ENCODE results near the gene THRSP.
"Not testable (repeated sequence)": the region's sequence is repeated elsewhere in the genome, so short reads cannot be mapped to it uniquely, and the experiment has no call there.

The THRSP gene

DNA sequence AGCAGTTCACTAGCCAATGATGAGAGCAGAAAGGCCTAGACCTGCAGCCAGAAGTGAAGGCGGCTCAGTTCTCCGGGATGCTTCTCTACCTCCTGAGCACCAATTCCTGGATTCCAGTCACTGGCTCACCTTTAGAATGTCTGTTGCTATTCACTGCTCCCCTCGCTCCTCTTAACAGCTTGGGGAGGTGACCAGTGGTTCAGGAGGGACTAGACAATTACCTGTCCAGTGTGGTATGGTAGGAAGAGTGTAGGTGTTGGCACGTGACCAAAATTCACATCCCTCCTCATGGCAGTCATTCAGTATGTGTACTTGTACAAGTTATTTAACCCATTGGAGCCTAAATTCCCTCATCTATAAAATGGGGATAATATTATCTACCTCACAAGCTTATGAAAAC, 4.0 kb downstream of the THRSP start:
- no peak for DNase-seq

- no peak for DNase-seq
Observed at GRCh38 chr11:78069465-78069864, 5.8 kb downstream of the THRSP start.

- no peak for DNase-seq
Observed at GRCh38 chr11:78070621-78071020, 7.0 kb downstream of the THRSP start.

- no peak for DNase-seq
Observed at GRCh38 chr11:78071717-78072116, 8.1 kb downstream of the THRSP start.

DNA sequence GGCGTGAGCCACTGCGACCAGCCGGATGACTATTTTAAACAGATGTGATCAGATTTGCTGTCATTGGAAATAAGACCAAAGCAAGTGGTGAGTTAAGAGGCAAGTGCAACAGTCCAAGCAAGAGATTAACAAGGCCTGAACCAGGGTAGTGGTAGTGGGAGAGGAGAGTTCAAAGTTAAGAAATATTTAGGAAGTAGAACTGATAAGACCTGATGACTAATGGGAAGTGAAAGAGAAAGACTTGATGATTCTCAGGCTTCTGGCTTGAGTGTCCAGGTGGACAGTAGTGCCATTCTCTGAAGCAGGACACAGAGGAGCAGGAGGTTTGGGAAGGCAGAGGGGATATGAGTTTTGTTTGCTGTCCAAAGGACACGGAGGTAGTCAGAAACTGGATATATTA, 8.8 kb downstream of the THRSP start:
- no peak for DNase-seq

- DNase-seq = no peak
Observed at GRCh38 chr11:78074756-78075155, 11.1 kb downstream of the THRSP start.

DNA sequence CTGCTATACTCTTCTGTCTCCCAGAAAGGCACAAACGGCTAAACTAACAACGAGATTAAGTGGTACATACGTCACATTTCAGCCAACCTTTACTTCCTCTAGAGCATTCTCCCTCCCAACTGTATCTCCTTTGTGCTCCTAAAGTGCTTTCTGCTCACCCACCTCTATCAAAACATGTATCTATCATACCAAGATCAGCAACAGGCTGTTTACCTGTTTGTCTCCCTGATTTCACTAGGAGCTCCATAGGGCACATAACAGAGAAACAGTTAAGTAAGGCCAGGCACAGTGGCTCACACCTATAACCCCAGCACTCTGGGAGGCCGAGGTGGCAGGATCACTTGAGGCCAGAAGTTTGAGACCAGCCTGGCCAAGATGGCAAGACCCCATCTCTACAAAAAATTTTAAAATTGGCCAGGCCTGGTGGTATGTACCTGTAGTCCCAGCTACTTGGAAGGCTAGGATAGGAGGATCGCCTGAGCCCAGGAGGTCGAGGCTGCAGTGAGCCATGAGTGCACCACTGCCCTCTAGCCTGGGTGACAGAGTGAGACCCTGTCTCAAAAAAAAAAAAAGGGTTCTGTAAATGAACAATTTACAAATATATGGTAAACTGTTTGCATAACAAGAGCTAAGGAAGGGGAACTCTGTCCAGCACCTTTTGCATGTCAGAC, 13.2 kb downstream of the THRSP start:
- no peak for DNase-seq

GRCh38 chr11:78077592-78077991, 13.9 kb downstream of the THRSP start:
- not testable (repeated sequence) for DNase-seq

DNA sequence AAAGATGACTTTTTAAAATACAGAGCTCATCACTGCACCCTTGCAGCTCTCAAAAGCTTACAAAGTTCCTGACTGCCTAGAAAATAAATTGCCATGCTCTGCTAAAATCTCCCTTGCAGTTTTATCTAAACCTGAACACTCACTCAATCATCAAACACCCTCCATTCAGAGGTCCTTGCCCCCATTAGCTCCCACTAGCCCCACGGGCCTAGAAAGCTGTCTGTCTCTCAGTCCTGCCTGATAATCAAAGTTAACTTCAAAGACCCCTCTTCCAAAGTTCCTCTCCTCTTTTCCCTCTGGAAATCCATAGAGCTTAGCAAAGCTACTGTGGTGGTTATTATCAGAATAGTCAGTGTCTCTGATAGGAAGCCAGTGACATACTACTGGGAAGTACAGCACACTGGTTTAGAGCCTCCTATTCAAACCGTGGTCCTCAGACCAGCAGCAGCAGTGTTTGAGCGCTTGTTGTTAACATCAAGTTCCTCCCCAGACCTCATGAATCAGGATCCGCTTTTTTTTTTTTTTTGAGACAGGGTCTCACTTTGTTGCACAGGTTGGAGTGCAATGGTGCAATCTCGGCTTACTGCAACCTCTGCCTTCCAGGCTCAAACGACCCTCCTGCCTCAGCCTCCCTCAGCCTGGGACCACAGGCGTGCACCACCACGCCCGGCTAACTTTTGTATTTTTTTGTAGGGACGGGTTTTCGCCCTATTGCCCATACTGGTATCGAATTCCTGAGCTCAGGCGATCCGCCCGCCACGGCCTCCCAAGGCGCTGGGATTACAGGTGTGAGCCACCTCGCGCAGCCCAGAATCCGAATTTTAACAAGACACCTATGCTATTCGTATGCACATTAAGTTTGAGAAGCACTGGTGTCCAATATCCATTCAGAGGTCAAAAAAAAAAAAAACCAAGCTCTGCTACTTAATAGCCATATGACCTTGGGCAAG, 14.8 kb downstream of the THRSP start:
- no peak for DNase-seq

DNA sequence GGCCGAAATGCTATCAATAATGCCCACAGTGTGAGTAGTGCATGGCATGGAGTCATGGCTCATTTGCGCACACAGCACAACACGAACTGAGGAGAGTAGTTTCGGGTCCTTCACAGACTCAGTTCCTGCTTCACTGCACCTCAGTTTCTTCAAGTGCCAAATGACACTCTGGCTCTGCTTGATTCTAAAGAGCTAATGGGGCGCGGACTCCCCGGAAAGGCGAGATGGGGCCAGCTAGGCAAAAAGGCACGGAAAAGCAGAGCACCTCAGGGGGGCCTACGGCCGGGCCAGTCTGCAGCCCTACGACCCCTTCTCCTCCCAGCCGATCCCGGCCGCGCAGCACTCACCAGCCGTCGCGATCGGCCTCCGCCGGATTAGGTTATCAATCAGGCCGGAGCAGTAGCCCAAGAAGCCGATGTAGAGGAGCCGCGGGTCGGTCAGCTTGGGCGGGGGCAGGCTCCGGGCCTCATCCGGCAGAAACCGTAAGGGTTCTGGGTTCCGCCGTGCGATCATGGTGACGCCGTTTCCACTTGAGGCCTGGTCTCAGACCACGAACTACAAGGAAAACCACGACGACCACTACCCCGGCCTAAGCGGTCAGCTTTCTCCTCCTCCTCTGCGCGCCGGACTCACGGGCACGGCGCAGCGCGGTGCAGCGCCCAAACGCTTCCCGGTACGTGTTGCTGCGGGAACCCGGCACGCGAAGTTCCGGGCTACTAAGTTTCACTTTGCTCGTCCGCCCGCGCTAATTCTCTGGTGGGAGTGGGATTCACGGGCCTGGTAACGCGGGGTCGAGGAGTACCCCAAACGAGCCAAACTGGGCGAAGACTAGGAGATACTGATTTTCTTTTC, 15.8 kb downstream of the THRSP start, which contains the start of gene NDUFC2:
TSS of gene NDUFC2 (minus strand) at position 631 of the 852 bp plus-strand sequence. CDS start at position 513, 118 bp downstream.
- peak; percentile 54 to 60 for DNase-seq

GRCh38 chr11:78080084-78080817, 16.6 kb downstream of the THRSP start:
- no peak for DNase-seq

- DNase-seq = no peak
Observed at GRCh38 chr11:78080818-78081495, 17.3 kb downstream of the THRSP start.

DNA sequence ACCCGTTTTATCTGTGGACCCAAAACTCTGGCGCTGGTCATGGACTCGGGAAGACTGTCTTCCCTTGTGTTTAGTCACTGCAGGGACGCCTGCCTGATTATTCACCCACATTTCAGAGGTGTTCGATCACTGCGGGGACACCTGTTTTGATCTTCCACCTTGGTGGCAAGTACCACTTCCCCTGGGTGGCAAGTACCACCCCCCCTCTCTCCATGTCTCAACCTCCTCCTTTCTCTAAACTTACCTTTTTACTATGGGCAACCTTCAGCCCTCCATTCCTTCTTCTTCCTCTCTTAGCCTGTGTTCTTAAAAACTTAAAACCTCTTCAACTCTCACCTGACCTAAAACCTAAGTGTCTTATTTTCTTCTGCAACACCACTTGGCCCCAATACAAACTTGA, 17.9 kb downstream of the THRSP start:
- no peak for DNase-seq

DNA sequence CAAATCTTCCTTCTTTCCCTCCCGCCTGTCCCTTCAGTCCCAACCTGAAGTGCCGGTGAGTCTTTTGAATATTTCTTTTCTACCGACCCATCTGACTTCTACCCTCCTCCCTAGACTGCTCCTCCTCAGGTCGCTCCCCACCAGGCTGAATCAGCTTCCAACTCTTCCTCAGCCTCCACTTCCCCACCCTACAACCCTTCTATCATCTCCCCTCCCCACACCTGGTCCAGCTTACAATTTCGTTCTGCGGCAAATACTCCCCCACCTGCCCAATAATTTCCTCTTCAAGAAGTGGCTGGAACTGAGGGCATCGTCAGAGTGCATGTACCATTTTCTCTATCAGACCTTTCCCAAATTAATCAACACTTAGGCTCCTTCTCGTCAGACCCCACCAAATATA, 18.5 kb downstream of the THRSP start:
- no peak for DNase-seq

DNA sequence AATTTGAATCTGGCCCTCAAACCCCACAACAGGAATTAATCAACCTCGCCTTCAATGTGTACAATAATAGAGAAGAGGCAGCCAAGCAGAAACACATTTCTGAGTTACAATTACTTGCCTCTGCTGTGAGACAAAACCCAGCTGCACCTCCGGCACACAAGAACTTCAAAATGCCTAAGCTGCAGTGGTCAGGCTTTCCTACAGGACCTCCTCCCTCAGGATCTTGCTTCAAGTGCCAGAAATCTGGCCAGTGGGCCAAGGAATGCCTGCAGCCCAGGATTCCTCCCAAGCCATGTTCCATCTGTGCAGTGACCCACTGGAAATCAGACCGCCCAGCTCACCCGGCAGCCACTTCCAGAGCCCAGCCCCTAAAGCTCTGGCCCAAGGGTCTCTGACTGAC, 19.4 kb downstream of the THRSP start:
- no peak for DNase-seq

DNA sequence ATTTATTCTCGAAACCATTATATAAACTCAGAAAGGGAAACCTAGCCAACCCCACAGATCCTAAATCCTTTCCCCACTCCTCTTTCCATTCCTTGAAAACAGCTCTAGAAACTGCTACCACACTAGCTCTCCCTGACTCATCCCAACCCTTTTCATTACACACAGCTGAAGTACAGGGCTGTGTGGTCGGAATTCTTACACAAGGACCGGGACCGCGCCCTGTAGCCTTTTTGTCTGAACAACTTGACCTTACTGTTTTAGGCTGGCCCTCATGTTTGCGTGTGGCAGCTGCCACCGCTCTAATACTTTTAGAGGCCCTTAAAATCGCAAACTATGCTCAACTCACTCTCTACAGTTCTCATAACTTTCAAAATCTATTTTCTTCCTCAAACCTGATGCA, 20.8 kb downstream of the THRSP start:
- not testable (repeated sequence) for DNase-seq

DNA sequence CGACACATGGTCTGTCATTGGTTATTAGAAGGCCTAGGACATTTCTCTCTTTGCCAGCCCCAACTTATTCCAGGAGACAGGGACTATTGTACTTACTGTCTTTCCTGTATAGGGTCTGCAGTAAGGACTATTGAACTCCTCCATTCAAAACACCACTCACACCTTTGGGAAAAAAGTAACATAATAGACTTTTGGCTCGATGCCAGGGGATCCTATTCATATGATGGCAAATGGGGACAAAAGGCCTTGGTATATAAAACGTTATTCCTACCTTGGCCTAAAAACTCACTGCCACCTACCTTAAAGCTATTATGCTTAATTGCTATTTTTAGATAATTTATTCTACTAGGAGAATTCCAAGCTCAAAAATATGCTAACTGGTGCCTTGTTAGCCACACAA, 22.3 kb downstream of the THRSP start:
- no peak for DNase-seq

DNA sequence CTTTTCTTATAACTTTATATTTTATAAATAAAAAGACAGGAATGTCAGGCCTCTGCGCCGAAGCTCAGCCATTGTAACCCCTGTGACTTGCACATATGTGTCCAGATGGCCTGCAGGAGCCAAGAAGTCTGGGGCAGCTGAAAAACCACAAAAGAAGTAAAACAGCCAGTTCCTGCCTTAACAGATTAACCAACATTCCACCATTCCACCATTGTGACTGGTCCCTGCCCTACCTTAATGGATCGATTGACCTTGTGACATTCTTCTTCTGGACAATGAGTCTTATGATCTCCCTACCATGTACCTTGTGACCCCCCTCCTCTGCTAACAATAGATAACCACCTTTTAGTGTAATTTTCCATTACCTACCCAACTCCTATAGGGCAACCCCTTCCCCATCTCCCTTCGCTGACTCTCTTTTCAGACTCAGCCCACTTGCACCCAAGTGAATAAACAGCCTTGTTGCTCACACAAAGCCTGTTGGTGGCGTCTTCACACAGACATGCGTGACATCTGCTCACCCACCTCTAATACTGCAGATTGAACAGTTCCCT, 22.9 kb downstream of the THRSP start:
- not testable (repeated sequence) for DNase-seq

- no peak for DNase-seq
Observed at GRCh38 chr11:78094250-78094649, 30.6 kb downstream of the THRSP start.

- no peak for DNase-seq
Observed at GRCh38 chr11:78097666-78098385, 34.2 kb downstream of the THRSP start.

- no peak for DNase-seq
Observed at GRCh38 chr11:78099666-78100065, 36.0 kb downstream of the THRSP start.
